A673 (cell line): Measurements from ENCODE around the gene CCR5AS.

Source experiments
- EZH2 ChIP-seq: fragments of 200-600 bp; sonication (generic); IDR thresholded peaks from 2 replicates; pipeline ENCODE4 v1.6.1; 2017; ENCODE audit warnings: borderline replicate concordance, low read depth, mild to moderate bottlenecking, mixed read lengths, antibody characterized with exemption, low read length; ENCODE audit not compliant: poor library complexity, severe bottlenecking
- TF ChIP-seq, protein P1 (sequence below): fragments of 300-800, 200-600 bp; sonication (generic); conservative IDR thresholded peaks from 2 replicates; pipeline ENCODE4 v1.5.1; 2017; ENCODE audit warnings: low read depth, mild to moderate bottlenecking, antibody characterized with exemption, low read length, moderate library complexity, mixed read lengths

GRCh38 chr3:46359733-46360493 is 47.0 kb downstream of the CCR5AS start:
- no peak for TF ChIP-seq EZH2
- TF ChIP-seq, protein P1, sequence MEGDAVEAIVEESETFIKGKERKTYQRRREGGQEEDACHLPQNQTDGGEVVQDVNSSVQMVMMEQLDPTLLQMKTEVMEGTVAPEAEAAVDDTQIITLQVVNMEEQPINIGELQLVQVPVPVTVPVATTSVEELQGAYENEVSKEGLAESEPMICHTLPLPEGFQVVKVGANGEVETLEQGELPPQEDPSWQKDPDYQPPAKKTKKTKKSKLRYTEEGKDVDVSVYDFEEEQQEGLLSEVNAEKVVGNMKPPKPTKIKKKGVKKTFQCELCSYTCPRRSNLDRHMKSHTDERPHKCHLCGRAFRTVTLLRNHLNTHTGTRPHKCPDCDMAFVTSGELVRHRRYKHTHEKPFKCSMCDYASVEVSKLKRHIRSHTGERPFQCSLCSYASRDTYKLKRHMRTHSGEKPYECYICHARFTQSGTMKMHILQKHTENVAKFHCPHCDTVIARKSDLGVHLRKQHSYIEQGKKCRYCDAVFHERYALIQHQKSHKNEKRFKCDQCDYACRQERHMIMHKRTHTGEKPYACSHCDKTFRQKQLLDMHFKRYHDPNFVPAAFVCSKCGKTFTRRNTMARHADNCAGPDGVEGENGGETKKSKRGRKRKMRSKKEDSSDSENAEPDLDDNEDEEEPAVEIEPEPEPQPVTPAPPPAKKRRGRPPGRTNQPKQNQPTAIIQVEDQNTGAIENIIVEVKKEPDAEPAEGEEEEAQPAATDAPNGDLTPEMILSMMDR = no peak
